GM21447 (cell line): ENCODE measurements around the gene GLOD5.

Experiments used
- ATAC-seq: cut with Tn5 transposase; IDR thresholded peaks from one replicate; pipeline ENCODE4 v1.9.1; 2021; ENCODE audit not compliant: unreplicated experiment

Gene GLOD5

GRCh38 chrX:48753708-48754228 is 7.8 kb upstream of the GLOD5 start:
- no peak for ATAC-seq

DNA sequence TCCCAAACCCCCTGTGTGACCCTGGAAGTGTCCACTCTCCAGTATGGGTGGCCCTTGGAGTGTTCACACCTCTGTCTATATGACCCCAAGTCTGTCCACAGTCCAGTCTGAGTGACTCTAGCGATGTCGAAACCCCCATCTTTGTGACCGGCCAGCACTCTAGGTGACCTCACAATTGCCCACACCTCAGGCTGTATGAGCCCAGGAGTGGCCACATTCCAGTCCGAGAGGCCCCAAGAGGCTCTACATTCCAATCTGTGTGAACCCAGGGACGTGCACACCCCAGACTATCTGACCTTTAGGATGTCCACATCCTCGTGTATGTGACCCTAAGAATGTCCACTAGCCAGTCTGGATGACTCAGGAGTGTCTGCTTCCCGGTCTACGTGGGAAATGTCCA is 7.3 kb upstream of the GLOD5 start:
- ATAC-seq, result no peak

DNA sequence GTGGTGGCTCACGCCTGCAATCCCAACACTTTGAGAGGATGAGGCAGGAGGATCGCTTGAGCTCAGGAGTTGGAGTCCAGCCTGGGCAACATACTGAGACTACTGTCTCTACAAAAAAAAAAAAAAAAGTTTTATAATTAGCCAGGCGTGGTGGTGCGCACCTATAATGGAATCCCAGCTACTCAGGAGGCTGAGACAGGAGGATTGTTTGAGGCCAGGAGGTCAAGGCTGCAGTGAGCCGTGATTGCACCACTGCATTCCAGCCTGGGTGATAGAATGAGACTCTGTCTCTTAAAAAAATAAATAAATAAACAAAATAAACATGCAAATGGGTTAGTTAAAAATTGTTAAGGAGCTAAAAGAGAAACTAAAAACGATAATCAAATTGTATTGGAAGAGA is 7.7 kb downstream of the GLOD5 start:
- ATAC-seq, result no peak

DNA sequence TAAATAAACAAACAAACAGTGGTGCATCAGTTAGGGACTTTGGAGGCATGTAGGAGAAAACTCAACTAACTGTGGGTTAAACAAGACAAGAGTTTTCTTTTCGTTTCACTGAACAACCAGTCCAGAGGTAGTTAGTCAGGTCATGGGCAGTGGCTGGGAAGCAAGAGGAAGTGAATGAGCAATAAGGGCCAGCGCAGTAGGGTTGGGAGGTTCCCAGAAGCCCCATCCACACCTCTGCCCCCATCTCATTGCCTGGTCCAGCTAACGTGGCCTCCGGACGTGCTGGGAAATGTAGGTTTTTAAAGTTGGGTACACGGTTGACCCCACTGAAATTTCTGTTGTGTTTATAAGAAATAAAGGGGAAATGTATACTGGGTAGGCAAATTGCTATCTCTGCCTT is 8.7 kb downstream of the GLOD5 start:
- no peak for ATAC-seq

- no peak for ATAC-seq
Observed at GRCh38 chrX:48772602-48773001, 11.1 kb downstream of the GLOD5 start.

- ATAC-seq, result no peak
Observed at GRCh38 chrX:48776818-48777439, 15.4 kb downstream of the GLOD5 start.

GRCh38 chrX:48779399-48779798 is 17.9 kb downstream of the GLOD5 start:
- no peak for ATAC-seq

DNA sequence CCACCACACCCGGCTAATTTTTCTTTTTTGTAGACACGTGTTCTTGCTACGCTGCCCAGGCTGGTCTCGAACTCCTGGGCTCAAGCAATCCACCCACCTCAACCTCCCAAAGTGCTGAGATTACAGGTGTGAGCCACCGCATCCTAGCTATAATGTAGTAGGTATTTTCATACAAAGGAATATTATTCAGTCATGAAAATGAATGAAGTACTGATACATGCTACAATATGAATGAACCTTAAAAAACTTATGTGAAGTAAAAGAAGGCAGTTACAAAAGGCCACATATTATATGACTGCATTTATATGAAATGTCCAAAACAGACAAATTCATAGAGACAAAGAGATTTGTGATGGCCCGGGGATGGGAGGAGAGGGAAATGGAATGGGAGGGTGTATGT is 20.2 kb downstream of the GLOD5 start:
- no peak for ATAC-seq

GRCh38 chrX:48782216-48782615 is 20.7 kb downstream of the GLOD5 start:
- ATAC-seq, result no peak

GRCh38 chrX:48782795-48783194 is 21.2 kb downstream of the GLOD5 start:
- no peak for ATAC-seq

DNA sequence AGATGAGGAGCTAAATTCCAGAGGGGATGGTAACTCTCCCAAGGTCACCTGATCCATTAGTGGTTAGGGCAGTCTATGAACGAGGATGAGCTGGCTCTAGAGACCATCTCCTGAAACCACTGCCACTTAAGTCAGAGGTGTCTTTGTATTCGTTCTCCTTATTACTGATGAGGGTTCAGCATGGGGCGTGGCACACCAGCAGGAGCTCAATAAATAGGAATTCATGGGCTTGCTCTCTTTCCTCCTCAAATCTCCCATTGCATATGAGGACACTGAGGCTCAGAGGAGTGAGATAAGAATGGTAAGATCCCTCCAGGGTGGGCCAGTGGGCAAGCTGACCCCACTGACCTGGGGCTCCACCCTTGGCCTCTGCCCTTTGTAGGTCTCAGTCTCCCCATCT is 23.2 kb downstream of the GLOD5 start:
- ATAC-seq, result no peak

- ATAC-seq, result no peak
Observed at GRCh38 chrX:48785186-48785539, 23.6 kb downstream of the GLOD5 start.

DNA sequence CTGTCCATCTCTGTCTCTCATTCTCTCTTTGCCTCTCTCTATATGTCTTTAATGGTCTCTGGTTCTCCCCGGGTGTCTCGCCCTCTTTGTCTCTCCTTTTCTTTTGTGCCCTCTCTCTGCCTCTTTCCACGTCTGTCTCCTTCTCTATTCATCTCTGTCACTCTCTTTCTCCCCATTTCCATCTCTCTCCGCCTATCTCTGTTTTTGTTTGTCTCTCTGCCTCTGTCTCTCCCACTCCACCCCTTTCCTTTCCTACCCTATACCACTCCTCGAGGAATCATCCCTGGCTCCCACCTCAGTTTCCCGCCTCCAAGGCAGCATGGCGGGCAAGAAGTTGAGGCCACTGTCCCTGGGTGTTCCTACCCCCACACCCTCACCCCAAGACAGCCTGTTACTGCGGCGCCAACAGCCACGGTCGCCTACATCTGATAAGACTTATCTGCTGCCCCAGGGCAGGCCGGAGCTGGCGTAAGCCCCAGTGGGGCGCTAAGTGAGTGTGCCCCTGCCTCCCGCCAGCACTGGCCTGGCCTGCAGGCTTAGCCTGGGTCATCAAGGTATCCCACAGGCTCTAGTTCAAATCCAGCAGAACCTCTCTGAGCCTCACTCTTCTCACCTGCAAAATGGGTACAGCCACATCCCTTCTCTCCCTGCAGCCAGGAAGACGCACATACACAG is 24.1 kb downstream of the GLOD5 start:
- no peak for ATAC-seq

GRCh38 chrX:48786341-48786800 is 24.8 kb downstream of the GLOD5 start, which contains the start of gene GATA1:
TSS of gene GATA1 (plus strand) at chrX:48786590. CDS start at chrX:48791110, 4,520 bp downstream.
- no peak for ATAC-seq

DNA sequence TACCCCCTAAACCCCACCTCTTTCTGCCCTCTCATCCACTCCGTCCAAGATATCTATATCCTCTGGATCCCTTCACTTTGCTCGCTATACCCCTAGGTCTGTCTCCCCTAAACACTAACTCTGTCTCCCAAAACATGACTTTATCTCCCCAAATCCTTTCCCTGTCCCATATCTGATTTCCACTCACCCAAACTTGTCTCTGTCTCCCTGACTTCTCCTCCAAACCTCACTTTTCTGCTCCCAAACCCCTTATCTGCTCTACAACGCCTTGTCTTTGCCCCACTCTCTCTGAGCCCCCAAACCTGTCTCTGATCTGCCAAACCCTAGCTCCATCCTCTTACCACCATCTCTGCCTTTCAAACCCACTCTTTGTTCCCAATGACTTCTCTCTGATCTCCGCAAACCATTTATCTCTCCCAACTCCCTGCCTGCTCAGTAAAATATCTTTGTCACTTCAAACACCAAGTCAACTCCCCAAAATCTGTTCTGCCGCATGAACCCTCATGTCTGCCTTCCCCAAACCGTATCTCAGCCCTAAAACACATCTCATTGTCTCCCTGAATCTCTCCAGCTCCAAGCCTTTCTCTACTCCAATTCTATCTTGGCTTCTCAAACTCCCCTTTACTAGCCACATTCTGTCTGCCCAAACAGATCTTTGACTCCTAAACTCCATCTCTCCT is 25.4 kb downstream of the GLOD5 start:
- no peak for ATAC-seq

GRCh38 chrX:48787505-48788443 is 26.2 kb downstream of the GLOD5 start:
- no peak for ATAC-seq

DNA sequence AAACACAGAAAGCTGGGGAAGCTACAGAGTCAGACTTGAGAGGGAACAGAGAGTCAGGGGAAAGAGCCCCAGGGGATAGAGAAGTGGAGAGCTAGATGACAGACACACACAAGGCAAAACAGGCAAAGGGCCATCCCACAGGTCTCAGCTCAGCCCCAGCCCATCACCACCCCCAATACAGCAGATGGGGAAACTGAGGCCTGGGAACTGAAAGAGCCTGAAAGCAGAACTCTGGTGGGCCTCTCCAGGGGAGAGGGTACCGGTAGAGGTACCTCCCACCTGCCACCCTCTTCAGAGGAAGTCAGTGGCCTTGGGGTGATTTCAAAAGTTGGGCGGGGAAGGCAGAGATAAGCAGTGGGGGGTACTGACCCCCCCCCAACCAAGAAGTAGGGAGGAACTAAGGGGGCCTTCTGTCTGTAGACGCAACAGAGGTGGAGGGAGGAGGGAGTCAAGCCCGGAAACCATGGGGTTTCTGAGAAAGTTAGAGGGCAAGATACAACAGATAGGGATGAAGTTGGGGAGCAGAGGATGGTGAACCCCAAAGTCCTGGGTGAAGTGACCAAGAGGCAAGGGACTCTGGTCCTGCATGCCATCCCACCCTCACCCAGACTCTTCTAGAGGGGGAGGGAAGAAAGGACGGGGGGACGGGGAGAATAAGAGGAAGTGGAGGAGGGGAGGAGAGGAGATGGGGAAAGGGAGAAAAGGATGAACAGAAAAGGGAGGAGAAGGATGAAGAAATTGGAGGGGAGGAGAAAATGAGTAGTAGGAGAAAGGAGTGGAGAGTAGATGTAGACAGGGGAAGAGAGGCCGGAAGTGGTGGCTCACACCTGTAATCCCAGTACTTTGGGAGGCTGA is 28.0 kb downstream of the GLOD5 start:
- no peak for ATAC-seq

GRCh38 chrX:48790477-48790876 is 28.9 kb downstream of the GLOD5 start:
- ATAC-seq, result no peak

GRCh38 chrX:48791063-48791820 is 29.7 kb downstream of the GLOD5 start:
- no peak for ATAC-seq
